ENCODE data around the gene MED15.
"Not testable (repeated sequence)": the region's sequence is repeated elsewhere in the genome, so short reads cannot be mapped to it uniquely, and the experiment has no call there.

The MED15 gene

GRCh38 chr22:20585639-20586402 lies 78.4 kb downstream of the MED15 start:
- no peak for DNase-seq

DNA sequence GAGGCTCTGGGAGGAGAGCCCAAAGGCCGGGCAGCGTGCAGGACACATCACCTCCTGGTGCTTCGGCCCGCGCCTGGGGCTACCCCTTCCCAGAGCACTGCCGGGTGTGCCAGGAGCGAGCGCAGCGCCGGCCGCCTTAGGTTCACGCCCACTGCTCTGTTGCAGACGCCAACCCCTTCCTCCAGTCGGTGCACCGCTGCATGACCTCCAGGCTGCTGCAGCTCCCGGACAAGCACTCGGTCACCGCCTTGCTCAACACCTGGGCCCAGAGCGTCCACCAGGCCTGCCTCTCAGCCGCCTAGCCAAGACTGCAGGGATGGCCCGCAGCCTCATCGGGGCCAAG lies 79.0 kb downstream of the MED15 start:
- DNase-seq, result no peak

GRCh38 chr22:20587206-20587958 lies 80.0 kb downstream of the MED15 start:
- DNase-seq, result no peak

DNA sequence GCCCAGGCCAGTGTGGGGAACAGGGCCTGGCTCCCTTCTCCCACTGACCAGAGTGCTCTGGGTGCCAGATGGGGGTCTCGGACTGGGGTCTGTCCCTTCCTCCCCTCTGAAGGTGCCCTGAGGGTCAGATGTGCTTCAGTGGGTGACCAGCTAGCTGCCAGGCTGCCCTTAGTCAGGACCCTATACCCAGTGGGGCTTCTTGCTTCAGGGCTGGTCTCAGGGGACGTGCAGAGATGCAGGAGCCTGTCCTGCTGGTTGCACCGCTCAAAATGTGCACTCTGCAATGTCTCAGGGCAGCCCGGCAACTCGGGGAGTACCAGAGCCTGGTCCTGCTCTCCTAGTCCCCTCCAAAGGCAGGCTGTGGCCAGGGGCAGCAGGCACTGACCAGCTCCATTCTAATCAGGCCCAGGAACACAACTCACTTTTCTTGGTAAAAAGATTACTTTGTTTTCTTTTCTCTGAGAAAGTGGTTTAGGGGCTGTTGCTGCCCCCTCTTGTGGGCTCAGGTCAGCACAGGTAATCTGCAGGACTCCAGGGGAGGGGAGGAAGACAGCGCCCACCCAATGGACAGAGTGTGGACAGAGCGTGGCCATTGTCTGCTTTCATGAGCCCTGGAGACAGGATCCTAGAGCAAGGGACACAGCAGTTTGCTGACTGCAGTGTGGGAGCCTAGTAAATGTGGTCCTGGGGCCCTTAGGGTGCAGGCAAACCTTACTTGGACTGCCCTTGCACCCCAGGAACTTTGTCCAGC lies 80.9 kb downstream of the MED15 start:
- no peak for DNase-seq

GRCh38 chr22:20588843-20589581 lies 81.6 kb downstream of the MED15 start:
- no peak for DNase-seq

DNA sequence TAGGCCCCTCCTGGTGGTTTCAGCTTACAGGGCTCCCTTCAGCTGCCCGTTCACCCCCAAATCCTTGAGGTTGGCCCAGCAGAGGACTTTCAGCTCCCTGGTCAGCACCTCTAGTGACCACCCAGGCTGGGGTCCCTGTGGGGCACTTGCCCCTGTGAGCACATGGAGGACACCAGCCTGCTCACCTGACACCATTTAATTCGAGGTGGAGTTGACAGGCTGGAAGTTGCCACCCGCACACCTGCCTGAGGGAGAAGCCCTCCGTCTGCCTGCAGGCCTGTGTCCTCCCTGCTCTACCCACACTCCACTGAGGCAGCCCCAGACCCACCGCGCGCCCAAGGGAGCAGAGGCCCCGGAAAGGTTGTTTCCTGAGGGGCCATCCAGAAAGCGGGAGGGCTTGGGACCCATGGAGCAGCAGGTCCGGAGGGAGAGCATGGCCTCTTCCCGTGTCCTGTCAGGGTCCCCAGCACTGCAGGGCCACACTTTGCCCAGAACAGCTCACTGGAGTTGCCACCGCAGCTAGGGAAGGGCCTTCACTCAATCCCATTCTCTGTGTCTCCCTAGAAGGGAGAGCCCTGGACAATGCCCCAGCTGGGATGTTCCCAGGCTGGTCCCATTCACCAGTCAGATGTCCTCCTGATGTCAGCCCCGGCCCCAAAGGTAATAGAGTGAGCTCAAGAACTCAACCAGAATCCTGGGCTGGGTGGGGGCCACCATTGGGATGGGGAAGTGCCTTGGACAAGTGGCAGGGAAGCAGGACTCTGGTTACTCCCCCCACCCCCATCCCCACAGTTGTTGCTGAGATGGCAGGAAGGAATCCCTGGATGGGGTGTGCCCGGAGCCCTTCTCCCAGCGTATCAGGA lies 82.4 kb downstream of the MED15 start:
- no peak for DNase-seq

- no peak for DNase-seq
These were observed 83.3 kb downstream of the MED15 start for GRCh38 chr22:20590477-20591294.

- no peak for DNase-seq
These were observed 83.9 kb downstream of the MED15 start for GRCh38 chr22:20591295-20591645.

DNA sequence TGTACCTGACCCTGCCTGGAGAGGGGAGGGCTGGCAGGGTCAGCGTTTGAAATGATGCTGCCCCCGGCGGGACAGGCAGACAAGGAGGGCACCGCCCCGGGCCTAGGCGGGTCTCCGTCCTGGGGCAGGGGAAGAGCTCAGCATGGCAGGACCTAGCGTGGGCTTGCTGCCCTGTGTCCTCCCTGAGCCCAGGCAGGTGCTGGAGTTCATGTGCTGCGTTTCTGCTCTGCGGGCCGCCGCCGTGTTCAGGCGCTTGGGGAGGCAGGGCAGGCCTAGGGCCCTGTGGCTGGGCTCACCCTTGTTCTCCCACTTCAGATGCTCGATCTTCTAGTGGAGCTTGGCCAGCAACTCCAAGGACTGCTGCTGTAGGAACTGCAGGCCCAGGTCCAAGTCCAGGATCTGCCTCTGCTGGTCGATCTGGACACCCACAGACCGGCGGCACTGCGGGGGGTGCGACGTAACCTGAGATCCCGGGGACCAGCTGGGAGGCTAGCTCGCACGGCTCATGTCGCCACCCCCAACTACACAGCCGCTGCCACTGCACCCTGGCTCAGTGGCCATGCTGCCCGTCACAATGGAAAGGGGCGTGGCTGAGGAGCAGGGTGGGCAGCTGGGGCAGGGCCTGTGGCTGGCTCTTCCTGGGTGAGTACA lies 84.4 kb downstream of the MED15 start:
- peak; percentile 85 for DNase-seq

DNA sequence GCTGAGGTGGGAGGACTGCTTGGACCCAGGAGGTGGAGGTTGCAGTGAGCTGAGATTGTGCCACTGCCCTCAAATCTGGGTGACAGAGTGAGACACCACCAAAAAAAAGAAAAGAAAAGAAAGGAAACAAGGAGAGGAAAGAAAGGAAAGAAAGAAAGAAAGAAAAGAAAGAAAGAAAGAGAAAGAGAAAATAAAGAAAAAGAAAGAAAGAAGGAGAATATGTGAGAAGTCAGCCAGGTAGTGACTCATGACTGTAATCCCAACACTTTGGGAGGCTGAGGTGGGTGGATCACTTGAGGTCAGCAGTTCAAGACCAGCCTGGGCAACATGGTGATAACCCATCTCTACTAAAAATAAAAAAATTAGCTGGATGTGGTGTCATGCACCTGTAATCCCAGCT lies 86.6 kb downstream of the MED15 start:
- not testable (repeated sequence) for DNase-seq

- DNase-seq, result not testable (repeated sequence)
These were observed 87.1 kb downstream of the MED15 start for GRCh38 chr22:20594486-20594885.

GRCh38 chr22:20595461-20595860 lies 88.1 kb downstream of the MED15 start:
- DNase-seq, result no peak

GRCh38 chr22:20599117-20599516 lies 91.7 kb downstream of the MED15 start:
- DNase-seq, result no peak

DNA sequence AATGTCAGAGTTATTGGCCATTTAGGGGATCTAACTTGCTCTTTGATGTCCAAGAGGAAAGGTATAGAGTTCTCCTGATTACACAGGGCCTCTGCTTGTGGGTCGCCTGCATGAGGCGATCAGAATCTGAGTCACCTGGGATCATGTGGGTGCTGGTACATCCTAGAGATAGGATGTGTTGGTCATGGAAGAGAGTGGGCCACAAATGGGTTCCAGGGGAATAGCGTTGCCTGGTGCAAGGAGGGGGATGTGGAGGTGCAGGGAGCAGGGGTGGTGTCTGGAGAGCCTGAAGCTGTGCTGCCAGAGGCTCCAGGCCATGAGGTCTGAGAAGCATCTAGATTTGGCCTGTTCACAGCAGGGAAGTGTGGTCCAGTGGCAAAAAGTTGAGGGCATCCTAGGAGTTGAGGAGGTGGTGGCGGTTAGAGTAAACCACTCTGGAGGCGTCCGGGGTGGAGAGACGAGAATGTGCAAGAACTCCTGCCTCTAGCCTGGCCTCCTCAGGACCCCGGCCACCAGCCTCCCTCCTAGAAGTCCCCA lies 92.8 kb downstream of the MED15 start:
- no peak for DNase-seq

DNA sequence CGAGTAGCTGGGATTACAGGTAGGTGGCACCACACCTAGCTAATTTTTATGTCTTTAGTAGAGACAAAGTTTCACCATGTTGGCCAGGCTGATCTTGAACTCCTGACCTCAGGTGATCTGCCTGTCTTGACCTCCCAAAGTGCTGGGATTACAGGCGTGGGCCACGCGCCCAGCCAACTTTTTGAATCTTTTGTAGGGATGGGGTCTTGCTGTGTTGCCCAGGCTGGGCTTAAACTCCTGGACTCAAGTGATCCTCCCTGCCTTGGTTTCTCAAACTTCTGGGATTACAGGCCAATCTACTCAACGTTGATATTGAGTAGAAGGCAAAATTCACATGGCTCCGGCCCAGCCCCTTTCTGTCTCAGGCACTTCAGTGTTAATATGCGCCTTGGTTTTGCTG lies 93.9 kb downstream of the MED15 start:
- DNase-seq, result no peak

- no peak for DNase-seq
These were observed 95.3 kb downstream of the MED15 start for GRCh38 chr22:20602609-20603164.

- no peak for DNase-seq
These were observed 96.8 kb downstream of the MED15 start for GRCh38 chr22:20604092-20604747.

GRCh38 chr22:20604776-20605221 lies 97.4 kb downstream of the MED15 start:
- no peak for DNase-seq

GRCh38 chr22:20605328-20605727 lies 97.9 kb downstream of the MED15 start:
- no peak for DNase-seq
